Neural cell (in vitro differentiated cells): ENCODE data around the gene DNHD1. TPM values are rescaled to one million over a fixed set of nuclear protein-coding genes. Genes with fewer than 3 reads are reported as not detected.

Source experiments
- H2AFZ ChIP-seq: fragments of 200-600, 300-800 bp; sonication (generic), shearing (Covaris generic); 2 replicates; pipeline ENCODE4 v1.6.0; 2014; ENCODE audit warnings: low read depth, mild to moderate bottlenecking, antibody characterized with exemption, low read length, moderate library complexity
- H3F3A ChIP-seq: fragments of 200-600 bp; shearing (Covaris generic); 2 replicates; pipeline ENCODE4 v1.6.1; 2016; ENCODE audit warnings: mild to moderate bottlenecking, moderate library complexity, mixed read lengths, antibody characterized with exemption, low read length; ENCODE audit not compliant: insufficient read depth, poor library complexity, severe bottlenecking
- H3K27ac ChIP-seq: fragments of 200-600, 300-800 bp; sonication (generic), shearing (Covaris generic); 2 replicates; pipeline ENCODE4 v1.5.1; 2014; ENCODE audit warnings: mild to moderate bottlenecking, low read length, moderate library complexity
- H3K27me3 ChIP-seq: fragments of 300-800, 200-600 bp; sonication (generic), shearing (Covaris generic); 2 replicates; pipeline ENCODE4 v1.6.0; 2014; ENCODE audit warnings: mild to moderate bottlenecking, low read depth, low read length, moderate library complexity; ENCODE audit not compliant: insufficient read depth
- H3K36me3 ChIP-seq: fragments of 300-800, 200-600 bp; sonication (generic), shearing (Covaris generic); 2 replicates; pipeline ENCODE4 v1.5.1; 2014; ENCODE audit warnings: mild to moderate bottlenecking, antibody characterized with exemption, low read length, moderate library complexity; ENCODE audit not compliant: insufficient read depth
- H3K4me2 ChIP-seq: fragments of 300-800, 200-600 bp; sonication (generic), shearing (Covaris generic); 2 replicates; pipeline ENCODE4 v1.6.0; 2014; ENCODE audit warnings: mild to moderate bottlenecking, low read length
- H3K4me3 ChIP-seq: fragments of 300-800, 200-600 bp; sonication (generic), shearing (Covaris generic); 2 replicates; pipeline ENCODE4 v1.5.1; 2014; ENCODE audit warnings: mild to moderate bottlenecking, low read length, moderate library complexity
- H3K79me2 ChIP-seq: fragments of 200-600 bp; shearing (Covaris generic); replicated peaks from 2 replicates; pipeline ENCODE4 v1.6.0; 2014; ENCODE audit warnings: mild to moderate bottlenecking, low read length, moderate library complexity; ENCODE audit not compliant: insufficient read depth
- H3K9ac ChIP-seq: fragments of 300-800, 200-600 bp; sonication (generic), shearing (Covaris generic); 2 replicates; pipeline ENCODE4 v1.6.1; 2016; ENCODE audit warnings: mild to moderate bottlenecking, low read length, mixed read lengths
- H3K9me2 ChIP-seq: fragments of 200-600 bp; shearing (Covaris generic); 2 replicates; pipeline ENCODE4 v1.6.1; 2016; ENCODE audit warnings: mild to moderate bottlenecking, low read length, mixed read lengths; ENCODE audit not compliant: insufficient read depth
- H3K9me3 ChIP-seq: fragments of 200-600, 300-800 bp; sonication (generic), shearing (Covaris generic); 2 replicates; pipeline ENCODE4 v1.6.1; 2016; ENCODE audit warnings: mild to moderate bottlenecking, mixed run types, low read length, moderate library complexity, mixed read lengths
- H4K20me1 ChIP-seq: fragments of 200-600 bp; shearing (Covaris generic); 2 replicates; pipeline ENCODE4 v1.6.1; 2016; ENCODE audit warnings: mild to moderate bottlenecking, mixed run types; ENCODE audit not compliant: insufficient read depth
- CTCF ChIP-seq: fragments of 450-650 bp; IDR thresholded peaks from 2 replicates; pipeline ENCODE4 v1.5.1; 2014; ENCODE audit warnings: antibody characterized with exemption, mild to moderate bottlenecking, moderate library complexity; ENCODE audit not compliant: poor library complexity, severe bottlenecking
- EP300 ChIP-seq: fragments of 450-650 bp; conservative IDR thresholded peaks from 2 replicates; pipeline ENCODE4 v1.6.1; 2014; ENCODE audit warnings: antibody characterized with exemption, mild to moderate bottlenecking, moderate library complexity; ENCODE audit not compliant: poor library complexity, severe bottlenecking
- EZH2 ChIP-seq: fragments of 200-600, 300-800 bp; shearing (Covaris generic), sonication (generic); IDR thresholded peaks from 2 replicates; pipeline ENCODE4 v1.6.1; 2014; ENCODE audit warnings: antibody characterized with exemption, low read length, borderline replicate concordance, mild to moderate bottlenecking; ENCODE audit not compliant: insufficient read depth, poor library complexity, severe bottlenecking
- MXI1 ChIP-seq: fragments of 450-650 bp; conservative IDR thresholded peaks from 2 replicates; pipeline ENCODE4 v1.6.1; 2014; ENCODE audit warnings: antibody characterized with exemption, mild to moderate bottlenecking; ENCODE audit not compliant: poor library complexity, severe bottlenecking
- POLR2AphosphoS5 ChIP-seq: IDR thresholded peaks from 2 replicates; pipeline ENCODE4 v1.6.1; 2012
- RAD21 ChIP-seq: fragments of 450-650 bp; conservative IDR thresholded peaks from 2 replicates; pipeline ENCODE4 v1.6.1; 2014; ENCODE audit warnings: antibody characterized with exemption, mild to moderate bottlenecking, moderate library complexity
- SMC3 ChIP-seq: fragments of 450-650 bp; conservative IDR thresholded peaks from 2 replicates; pipeline ENCODE4 v1.6.1; 2014; ENCODE audit warnings: antibody characterized with exemption, mild to moderate bottlenecking, moderate library complexity; ENCODE audit not compliant: poor library complexity
- TAF1 ChIP-seq: IDR thresholded peaks from 2 replicates; pipeline ENCODE4 v1.6.1; 2012; ENCODE audit warnings: low read depth
- polyA plus RNA-seq: library from polyadenylated mRNA; depleted of rRNA; stranded (reverse); fragments of >200 nt; gene quantifications from 2 replicates; pipeline ENCODE4 v1.2.3, GENCODE V29; 2014
- TF ChIP-seq, protein P1 (sequence below): IDR thresholded peaks from 2 replicates; pipeline ENCODE4 v1.6.1; 2012; ENCODE audit warnings: borderline replicate concordance

DNHD1 gene
- polyA plus RNA-seq, 1 donor from 2014 or later = 5.1 TPM

GRCh38 chr11:6469599-6469998, 27.5 kb upstream of the DNHD1 start:
- H3K36me3 ChIP-seq = no peaks in the 10 kb centered on the region
- H4K20me1 ChIP-seq = no peaks in the 10 kb centered on the region
- H3K4me2 ChIP-seq = no peak overlapping the region
- no peaks in the 10 kb centered on the region for H3K9me2 ChIP-seq
- no peak overlapping the region for H3K9ac ChIP-seq
- no peaks in the 10 kb centered on the region for H3F3A ChIP-seq
- no peaks in the 10 kb centered on the region for H3K27me3 ChIP-seq
- no peak overlapping the region for H3K4me3 ChIP-seq
- peaks cover 8% of the 10 kb centered on the region for H3K79me2 ChIP-seq
- no peak overlapping the region for H3K27ac ChIP-seq
- no peak overlapping the region for H2AFZ ChIP-seq
- no peaks in the 10 kb centered on the region for H3K9me3 ChIP-seq
- no peak for TF ChIP-seq TAF1
- no peak for TF ChIP-seq POLR2AphosphoS5
- TF ChIP-seq, protein P1, sequence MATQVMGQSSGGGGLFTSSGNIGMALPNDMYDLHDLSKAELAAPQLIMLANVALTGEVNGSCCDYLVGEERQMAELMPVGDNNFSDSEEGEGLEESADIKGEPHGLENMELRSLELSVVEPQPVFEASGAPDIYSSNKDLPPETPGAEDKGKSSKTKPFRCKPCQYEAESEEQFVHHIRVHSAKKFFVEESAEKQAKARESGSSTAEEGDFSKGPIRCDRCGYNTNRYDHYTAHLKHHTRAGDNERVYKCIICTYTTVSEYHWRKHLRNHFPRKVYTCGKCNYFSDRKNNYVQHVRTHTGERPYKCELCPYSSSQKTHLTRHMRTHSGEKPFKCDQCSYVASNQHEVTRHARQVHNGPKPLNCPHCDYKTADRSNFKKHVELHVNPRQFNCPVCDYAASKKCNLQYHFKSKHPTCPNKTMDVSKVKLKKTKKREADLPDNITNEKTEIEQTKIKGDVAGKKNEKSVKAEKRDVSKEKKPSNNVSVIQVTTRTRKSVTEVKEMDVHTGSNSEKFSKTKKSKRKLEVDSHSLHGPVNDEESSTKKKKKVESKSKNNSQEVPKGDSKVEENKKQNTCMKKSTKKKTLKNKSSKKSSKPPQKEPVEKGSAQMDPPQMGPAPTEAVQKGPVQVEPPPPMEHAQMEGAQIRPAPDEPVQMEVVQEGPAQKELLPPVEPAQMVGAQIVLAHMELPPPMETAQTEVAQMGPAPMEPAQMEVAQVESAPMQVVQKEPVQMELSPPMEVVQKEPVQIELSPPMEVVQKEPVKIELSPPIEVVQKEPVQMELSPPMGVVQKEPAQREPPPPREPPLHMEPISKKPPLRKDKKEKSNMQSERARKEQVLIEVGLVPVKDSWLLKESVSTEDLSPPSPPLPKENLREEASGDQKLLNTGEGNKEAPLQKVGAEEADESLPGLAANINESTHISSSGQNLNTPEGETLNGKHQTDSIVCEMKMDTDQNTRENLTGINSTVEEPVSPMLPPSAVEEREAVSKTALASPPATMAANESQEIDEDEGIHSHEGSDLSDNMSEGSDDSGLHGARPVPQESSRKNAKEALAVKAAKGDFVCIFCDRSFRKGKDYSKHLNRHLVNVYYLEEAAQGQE = no peak
- no peak for TF ChIP-seq SMC3
- no peak for TF ChIP-seq EZH2
- TF ChIP-seq EP300 = no peak
- TF ChIP-seq CTCF = no peak
- no peak for TF ChIP-seq RAD21
- TF ChIP-seq MXI1 = no peak

GRCh38 chr11:6472934-6473333, 24.1 kb upstream of the DNHD1 start:
- H3K36me3 ChIP-seq = no peaks in the 10 kb centered on the region
- H3K9me2 ChIP-seq = no peaks in the 10 kb centered on the region
- no peaks in the 10 kb centered on the region for H3F3A ChIP-seq
- no peaks in the 10 kb centered on the region for H3K9me3 ChIP-seq
- peaks cover 8% of the 10 kb centered on the region for H3K79me2 ChIP-seq
- H2AFZ ChIP-seq = no peak overlapping the region
- peak overlapping the region; percentile 91 for H3K9ac ChIP-seq
- peak overlapping the region; percentile 90 for H3K4me3 ChIP-seq
- no peaks in the 10 kb centered on the region for H3K27me3 ChIP-seq
- no peaks in the 10 kb centered on the region for H4K20me1 ChIP-seq
- H3K27ac ChIP-seq = no peak overlapping the region
- H3K4me2 ChIP-seq = peak overlapping the region; percentile 46
- TF ChIP-seq RAD21 = no peak
- TF ChIP-seq, protein P1 = no peak
- TF ChIP-seq EP300 = no peak
- no peak for TF ChIP-seq TAF1
